Vagina (tissue), 2 donors: Measurements from ENCODE around the gene ZNF697. TPM values are rescaled to one million over a fixed set of nuclear protein-coding genes. Genes with fewer than 3 reads are reported as not detected.

Source experiments
- DNase-seq, 2 donors: peaks; one replicate each; pipeline ENCODE4 v3.0.0-alpha.2; 2017; ENCODE audit errors: extremely low spot score in 2 of 2
- H3K27ac ChIP-seq: fragments of 200-600 bp; sonication (generic); one replicate; pipeline ENCODE4 v1.5.1; 2019
- H3K27me3 ChIP-seq: fragments of 200-600 bp; sonication (generic); one replicate; pipeline ENCODE4 v1.5.1; 2019
- H3K36me3 ChIP-seq, 2 donors: fragments of 200-600 bp; sonication (generic); one replicate each; pipeline ENCODE4 v1.5.1; 2017 to 2019
- H3K4me1 ChIP-seq: fragments of 200-600 bp; sonication (generic); one replicate; pipeline ENCODE4 v1.5.1; 2019
- H3K4me3 ChIP-seq, 2 donors: fragments of 200-600 bp; sonication (generic); 1 replicate in 1 of 2; 2 replicates in 1 of 2; pipeline ENCODE4 v1.5.1; 2016 to 2019
- H3K9me3 ChIP-seq: fragments of 200-600 bp; sonication (generic); one replicate; pipeline ENCODE4 v1.5.1; 2019
- POLR2A ChIP-seq, 2 donors: fragments of 450-650 bp; IDR thresholded peaks; one replicate each; pipeline ENCODE4 v1.6.1; 2017; ENCODE audit warnings: antibody characterized with exemption in 2 of 2, mild to moderate bottlenecking in 2 of 2, moderate library complexity in 2 of 2
- POLR2AphosphoS5 ChIP-seq, 2 donors: sonication (generic); formaldehyde crosslinking; IDR thresholded peaks; one replicate each; pipeline ENCODE4 v1.9.0; 2017; ENCODE audit warnings: antibody characterized with exemption in 2 of 2, mild to moderate bottlenecking in 2 of 2, low read depth in 1 of 2; ENCODE audit not compliant: insufficient read depth in 1 of 2
- intact Hi-C: fragments of 100-400 bp; cut with DNase I; formaldehyde crosslinking; loops from one replicate; pipeline ENCODE4 v1.15.1; 2023
- total RNA-seq: library from RNA; depleted of rRNA; stranded (reverse); fragments of >200 nt; gene quantifications from one replicate; pipeline ENCODE4 v1.2.3, GENCODE V29; 2016
- TF ChIP-seq, protein P1 (sequence below), 3 experiments: fragments of 450-650 bp in 2 of 3; fragments of 200-600 bp in 1 of 3; sonication (generic) in 1 of 3; IDR thresholded peaks; one replicate each; pipeline ENCODE4 v1.5.1; 2017 to 2019; ENCODE audit warnings: antibody characterized with exemption in 3 of 3, mild to moderate bottlenecking in 2 of 3, moderate library complexity in 2 of 3

The ZNF697 gene
- total RNA-seq, 1 donor from 2014 or later, result 3.7 TPM

GRCh38 chr1:119680723-119681122 lies 32.7 kb upstream of the ZNF697 start:
- no peaks in the 10 kb centered on the region for H3K27me3 ChIP-seq
- intact Hi-C loops, result no loop called here

GRCh38 chr1:119680193-119680592 lies 32.1 kb upstream of the ZNF697 start:
- H3K9me3 ChIP-seq, result no peaks in the 10 kb centered on the region
- H3K27ac ChIP-seq, result no peak overlapping the region
- H3K4me3 ChIP-seq, result no peak overlapping the region
- H3K27me3 ChIP-seq, result no peaks in the 10 kb centered on the region
- no peak for DNase-seq
- TF ChIP-seq POLR2A (IDR thresholded peaks at IDR 0.05) (no peak), POLR2AphosphoS5 (IDR thresholded peaks at IDR 0.05; ENCODE audit: insufficient read depth in 1 of 2, low read depth in 1 of 2) (no peak)
- TF ChIP-seq, protein P1, sequence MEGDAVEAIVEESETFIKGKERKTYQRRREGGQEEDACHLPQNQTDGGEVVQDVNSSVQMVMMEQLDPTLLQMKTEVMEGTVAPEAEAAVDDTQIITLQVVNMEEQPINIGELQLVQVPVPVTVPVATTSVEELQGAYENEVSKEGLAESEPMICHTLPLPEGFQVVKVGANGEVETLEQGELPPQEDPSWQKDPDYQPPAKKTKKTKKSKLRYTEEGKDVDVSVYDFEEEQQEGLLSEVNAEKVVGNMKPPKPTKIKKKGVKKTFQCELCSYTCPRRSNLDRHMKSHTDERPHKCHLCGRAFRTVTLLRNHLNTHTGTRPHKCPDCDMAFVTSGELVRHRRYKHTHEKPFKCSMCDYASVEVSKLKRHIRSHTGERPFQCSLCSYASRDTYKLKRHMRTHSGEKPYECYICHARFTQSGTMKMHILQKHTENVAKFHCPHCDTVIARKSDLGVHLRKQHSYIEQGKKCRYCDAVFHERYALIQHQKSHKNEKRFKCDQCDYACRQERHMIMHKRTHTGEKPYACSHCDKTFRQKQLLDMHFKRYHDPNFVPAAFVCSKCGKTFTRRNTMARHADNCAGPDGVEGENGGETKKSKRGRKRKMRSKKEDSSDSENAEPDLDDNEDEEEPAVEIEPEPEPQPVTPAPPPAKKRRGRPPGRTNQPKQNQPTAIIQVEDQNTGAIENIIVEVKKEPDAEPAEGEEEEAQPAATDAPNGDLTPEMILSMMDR (IDR thresholded peaks at IDR 0.05), result no peak
- H3K36me3 ChIP-seq, result no peaks in the 10 kb centered on the region
- intact Hi-C loops, result no loop called here
- peaks cover 2% of the 10 kb centered on the region for H3K4me1 ChIP-seq

More at GRCh38 chr1:119680723-119681122, 32.7 kb upstream of the ZNF697 start:
- Histone ChIP-seq H3K4me1 (no peaks in the 10 kb centered on the region), H3K27ac (no peak overlapping the region), H3K4me3 (no peak overlapping the region), H3K36me3 (no peaks in the 10 kb centered on the region), H3K9me3 (no peaks in the 10 kb centered on the region)
- DNase-seq, result no peak
- TF ChIP-seq POLR2AphosphoS5 (IDR thresholded peaks at IDR 0.05; ENCODE audit: insufficient read depth in 1 of 2, low read depth in 1 of 2) (no peak), POLR2A (IDR thresholded peaks at IDR 0.05) (no peak)
- TF ChIP-seq, protein P1 (IDR thresholded peaks at IDR 0.05), result no peak

GRCh38 chr1:119679223-119679622 lies 31.2 kb upstream of the ZNF697 start:
- H3K9me3 ChIP-seq, result no peaks in the 10 kb centered on the region
- no peak for DNase-seq
- H3K36me3 ChIP-seq, result no peaks in the 10 kb centered on the region
- H3K4me3 ChIP-seq, result no peak overlapping the region
- no peak overlapping the region for H3K27ac ChIP-seq
- H3K27me3 ChIP-seq, result no peaks in the 10 kb centered on the region
- H3K4me1 ChIP-seq, result peaks cover 10% of the 10 kb centered on the region
- TF ChIP-seq, protein P1 (IDR thresholded peaks at IDR 0.05), result no peak
- intact Hi-C loops, result no loop called here

DNA sequence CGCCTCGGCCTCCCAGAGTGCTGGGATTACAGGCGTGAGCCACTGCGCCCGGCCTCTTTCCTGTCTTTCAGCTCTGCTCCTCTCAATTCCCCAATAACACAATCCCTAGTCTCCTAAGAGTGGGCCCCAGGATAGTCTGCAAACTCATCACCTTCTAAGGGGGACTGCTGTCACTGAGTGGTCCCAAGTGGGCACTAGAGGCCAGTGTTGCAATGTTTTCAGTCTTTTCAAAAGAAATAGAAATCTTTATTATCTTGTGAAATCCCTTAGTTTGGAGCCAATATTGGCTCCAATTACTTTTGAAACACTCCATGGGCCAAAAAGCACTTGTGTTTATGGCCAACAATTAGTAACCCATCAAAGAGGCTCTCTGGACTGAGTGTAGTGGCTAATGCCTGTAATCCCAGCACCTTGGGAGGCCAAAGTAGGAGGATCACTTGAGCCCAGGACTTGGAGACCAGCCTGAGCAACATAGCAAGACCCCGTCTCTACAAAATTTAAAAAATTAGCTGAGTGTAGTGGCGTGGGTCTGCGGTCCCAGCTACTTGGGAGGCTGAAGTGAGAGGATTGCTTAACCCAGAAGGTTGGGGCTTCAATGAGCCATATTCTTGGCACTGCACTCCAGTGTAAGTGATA lies 28.6 kb upstream of the ZNF697 start:
- H3K27ac ChIP-seq, result no peak overlapping the region

More for the DNA sequence above, 28.6 kb upstream of the ZNF697 start:
- TF ChIP-seq, protein P1 (IDR thresholded peaks at IDR 0.05), result no peak
- TF ChIP-seq POLR2A (IDR thresholded peaks at IDR 0.05), result no peak
- TF ChIP-seq POLR2AphosphoS5 (IDR thresholded peaks at IDR 0.05; ENCODE audit: insufficient read depth in 1 of 2, low read depth in 1 of 2), result no peak
- Histone ChIP-seq H3K36me3 (no peaks in the 10 kb centered on the region), H3K27me3 (no peaks in the 10 kb centered on the region), H3K9me3 (no peaks in the 10 kb centered on the region), H3K4me1 (peaks cover 16% of the 10 kb centered on the region), H3K4me3 (no peak overlapping the region)
- DNase-seq, result no peak
- intact Hi-C loops, result no loop called here
